ENCODE data around the gene ZNF569. TPM values are rescaled to one million over a fixed set of nuclear protein-coding genes. Genes with fewer than 3 reads are reported as not detected.

ZNF569 gene
- total RNA-seq (10 to 100 TPM in 1 of 5 donors, 1 to 10 TPM in 2, not detected in 2; 2.0 to 25.4 (median 7.2) TPM), polyA plus RNA-seq (1 to 10 TPM; 1.7 to 2.6 (median 2.1) TPM)
- long read RNA-seq, donor 1: 0 reads
- long read RNA-seq, donor 2: 0 reads
- long read RNA-seq, donor 3: 0 reads
- long read RNA-seq, donor 4: 0 reads
- long read RNA-seq, donor 5, full-length matches to known transcripts: 1 of 1 reads
- long read RNA-seq, donor 5, partial matches to known transcripts: 0 of 1 reads
- long read RNA-seq, donor 5, other reads (novel, unspliced or antisense): 0 of 1 reads
- long read RNA-seq, donor 6, full-length matches to known transcripts: 1 of 1 reads
- long read RNA-seq, donor 6, partial matches to known transcripts: 0 of 1 reads
- long read RNA-seq, donor 6, other reads (novel, unspliced or antisense): 0 of 1 reads
- long read RNA-seq, donor 7, full-length matches to known transcripts: 1 of 1 reads
- long read RNA-seq, donor 7, partial matches to known transcripts: 0 of 1 reads
- long read RNA-seq, donor 7, other reads (novel, unspliced or antisense): 0 of 1 reads
- long read RNA-seq, donor 8: 0 reads
- long read RNA-seq, donor 9: 0 reads
- long read RNA-seq, donor 10: 0 reads

DNA sequence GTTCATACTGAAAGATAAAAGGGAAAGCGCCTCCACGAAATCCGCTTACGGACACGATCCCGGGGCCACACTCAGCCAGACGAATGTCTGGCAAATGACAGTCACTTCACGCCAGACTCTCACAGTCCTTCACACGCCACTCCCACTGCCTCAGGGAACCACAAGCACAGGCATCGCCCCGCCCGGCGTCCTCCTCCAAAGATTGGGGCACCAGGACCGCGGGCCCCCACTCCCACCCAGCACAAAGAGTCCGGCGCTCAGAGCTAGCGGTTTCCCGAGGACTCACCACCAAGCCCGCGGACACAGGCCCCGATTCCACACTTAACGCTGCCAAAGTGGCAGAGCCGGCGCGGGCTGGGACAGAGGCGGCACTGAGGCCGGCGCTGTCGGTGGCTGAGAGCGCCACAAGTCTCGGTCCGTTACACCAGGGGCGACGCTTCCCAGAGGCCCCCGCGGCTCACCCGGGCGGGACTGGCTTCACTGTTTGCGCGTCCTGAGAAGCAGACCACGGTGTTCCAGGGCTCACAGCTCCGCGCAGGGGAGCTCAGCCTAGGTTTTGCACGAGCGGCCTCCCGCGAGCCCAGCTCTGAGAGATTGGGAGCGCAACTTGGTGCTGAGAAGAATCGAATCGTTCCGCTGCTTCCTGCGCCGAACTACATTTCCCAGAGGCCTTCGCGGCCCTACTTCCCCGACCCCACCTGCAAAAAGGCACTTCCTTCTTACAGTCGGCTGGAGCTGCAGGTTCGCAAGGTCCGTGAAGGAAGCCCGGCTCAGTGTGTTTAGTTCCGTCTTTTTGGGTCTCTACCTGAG is at the start of gene ZNF569:
Gene ZNF569 (minus strand): TSS at position 647 of the 810 bp plus-strand sequence. CDS start 22,523 bp downstream, outside the sequence.
- H3K9me3 ChIP-seq: peaks cover 0 to 27% (median 12%) of the 10 kb centered on the region in 4 donors
- intact Hi-C loops (cut with DNase I; ENCODE audit: low total_unique reads): loop anchor here (10.0 kb wide), 1 partner anchor 92 kb away; the partner anchor contains the start of gene ZNF527
- DNase-seq: peak; percentile 90 to 98
- peak within 1 kb of the TSS; percentile 81 to 90 (median 86) for H3K27ac ChIP-seq
- H3K36me3 ChIP-seq: peaks cover 3 to 39% (median 39%) of the 10 kb centered on the region in 4 donors
- WGBS, 5 donors: 0 to 1% (median 0%) methylated on average over 34 to 62 of the region's 62 CpGs
- TF ChIP-seq POLR2A (IDR thresholded peaks at IDR 0.05): no peak
- no peak for TF ChIP-seq EP300 (IDR thresholded peaks at IDR 0.05)
- TF ChIP-seq POLR2AphosphoS5 (IDR thresholded peaks at IDR 0.05): peak; percentile 79 to 91 (median 89)
- H3K4me1 ChIP-seq: peaks cover 4 to 37% (median 30%) of the 10 kb centered on the region in 4 donors
- no peaks in the 10 kb centered on the region for H3K27me3 ChIP-seq
- H3K4me3 ChIP-seq: peak within 1 kb of the TSS; percentile 68 to 98 (median 89)

GRCh38 chr19:37513397-37513796 is 46.2 kb upstream of the ZNF569 start:
- TF ChIP-seq POLR2AphosphoS5 (IDR thresholded peaks at IDR 0.05): no peak
- no peak for TF ChIP-seq EP300 (IDR thresholded peaks at IDR 0.05)
- TF ChIP-seq CTCF (IDR thresholded peaks at IDR 0.05): no peak
- no peak for TF ChIP-seq POLR2A (IDR thresholded peaks at IDR 0.05)
- peaks cover 8 to 97% (median 75%) of the 10 kb centered on the region in 4 donors for H3K36me3 ChIP-seq
- DNase-seq: no peak
- H3K4me1 ChIP-seq: no peaks in the 10 kb centered on the region
- H3K27ac ChIP-seq: no peak overlapping the region
- intact Hi-C loops (cut with DNase I; ENCODE audit: low total_unique reads): no loop called here
- H3K4me3 ChIP-seq: no peak overlapping the region
- peaks cover 2 to 80% (median 45%) of the 10 kb centered on the region in 4 donors for H3K9me3 ChIP-seq
- H3K27me3 ChIP-seq: no peaks in the 10 kb centered on the region
- 47 to 70% (median 57%) methylated on average over 2 of the region's 2 CpGs for WGBS, 5 donors

DNA sequence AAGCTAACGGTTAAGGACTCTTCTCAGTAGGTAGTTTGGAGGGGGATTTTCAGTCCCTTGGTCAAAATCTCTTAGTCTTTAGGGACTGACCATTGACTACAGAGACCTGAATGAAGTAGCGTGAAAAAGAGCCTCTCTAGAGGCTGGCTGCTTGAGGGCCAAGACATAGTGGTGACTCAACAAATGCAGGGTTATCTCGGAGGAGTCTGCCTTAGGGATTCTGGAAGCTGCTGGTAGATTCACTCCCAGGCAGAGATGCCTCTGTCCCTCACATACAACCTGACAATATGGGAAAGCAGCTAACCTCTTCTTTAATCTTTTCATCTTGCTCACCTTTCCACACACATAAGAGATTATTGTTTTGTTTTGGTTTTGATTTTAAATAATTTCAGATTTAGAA is 44.6 kb upstream of the ZNF569 start:
- peaks cover 8 to 82% (median 64%) of the 10 kb centered on the region in 4 donors for H3K36me3 ChIP-seq
- H3K9me3 ChIP-seq: peaks cover 0 to 73% (median 37%) of the 10 kb centered on the region in 4 donors
- intact Hi-C loops (cut with DNase I; ENCODE audit: low total_unique reads): no loop called here
- no peak for DNase-seq
- peaks cover 0 to 8% (median 4%) of the 10 kb centered on the region in 4 donors for H3K4me1 ChIP-seq
- WGBS, 5 donors: 93 to 99% (median 98%) methylated on average over 3 of the region's 3 CpGs
- no peak overlapping the region for H3K4me3 ChIP-seq
- H3K27ac ChIP-seq: no peak overlapping the region
- no peak for TF ChIP-seq POLR2A (IDR thresholded peaks at IDR 0.05)
- no peak for TF ChIP-seq EP300 (IDR thresholded peaks at IDR 0.05)
- TF ChIP-seq POLR2AphosphoS5 (IDR thresholded peaks at IDR 0.05): no peak
- no peak for TF ChIP-seq CTCF (IDR thresholded peaks at IDR 0.05)
- H3K27me3 ChIP-seq: no peaks in the 10 kb centered on the region

GRCh38 chr19:37511186-37511585 is 43.9 kb upstream of the ZNF569 start:
- intact Hi-C loops (cut with DNase I; ENCODE audit: low total_unique reads): no loop called here
- H3K4me3 ChIP-seq: no peak overlapping the region
- peaks cover 8 to 75% (median 58%) of the 10 kb centered on the region in 4 donors for H3K36me3 ChIP-seq
- peaks cover 0 to 73% (median 34%) of the 10 kb centered on the region in 4 donors for H3K9me3 ChIP-seq
- H3K27me3 ChIP-seq: no peaks in the 10 kb centered on the region
- WGBS, 5 donors: 93 to 96% (median 95%) methylated on average over 3 of the region's 3 CpGs
- TF ChIP-seq EP300 (IDR thresholded peaks at IDR 0.05) (no peak), CTCF (IDR thresholded peaks at IDR 0.05) (no peak), POLR2A (IDR thresholded peaks at IDR 0.05) (no peak), POLR2AphosphoS5 (IDR thresholded peaks at IDR 0.05) (no peak)
- peaks cover 0 to 8% (median 4%) of the 10 kb centered on the region in 4 donors for H3K4me1 ChIP-seq
- H3K27ac ChIP-seq: no peak overlapping the region
- DNase-seq: no peak
